SK-N-SH (cell line): Measurements from ENCODE around the gene COL26A1. TPM values are rescaled to one million over a fixed set of nuclear protein-coding genes. Genes with fewer than 3 reads are reported as not detected.

Source experiments
- CTCF ChIA-PET: fragments of 300-600, 350-600 bp; formaldehyde crosslinking; extraction: SDS; loops from one replicate; lab custom pipeline; 2021; lab: Yijun Ruan, JAX
- POLR2A ChIA-PET: fragments of 350-600 bp; sonication (Branson Sonifier 250); formaldehyde crosslinking; extraction: SDS; loops from one replicate; lab custom pipeline; 2020; ENCODE audit warnings: antibody characterized with exemption, inconsistent platforms; lab: Yijun Ruan, JAX
- DNase-seq: peaks from one replicate; pipeline ENCODE4 v3.0.0; 2012
- H2AFZ ChIP-seq: fragments of 200-600 bp; sonication (generic); 2 replicates; pipeline ENCODE4 v1.8.1; 2016; ENCODE audit warnings: antibody characterized with exemption, mild to moderate bottlenecking, low read depth
- H3F3A ChIP-seq: fragments of 200-600 bp; sonication (generic); replicated peaks from 2 replicates; pipeline ENCODE3; 2016; ENCODE audit warnings: antibody characterized with exemption, mild to moderate bottlenecking; ENCODE audit not compliant: insufficient read depth
- H3K27ac ChIP-seq, 2 experiments: fragments of 200-500 bp in 1 of 2; fragments of 200-600 bp in 1 of 2; sonication (Bioruptor generic) in 1 of 2; sonication (generic), shearing (Covaris generic) in 1 of 2; 2 replicates each; pipeline versions ENCODE4 v1.5.1 to v1.6.1; 2014 to 2016; ENCODE audit warnings: low read depth in 2 of 2, inconsistent platforms in 1 of 2, low read length in 1 of 2, mild to moderate bottlenecking in 1 of 2, mixed read lengths in 1 of 2
- H3K27me3 ChIP-seq: fragments of 200-600 bp; sonication (generic), shearing (Covaris generic); 2 replicates; pipeline ENCODE4 v1.6.1; 2016; ENCODE audit warnings: mixed run types; ENCODE audit not compliant: insufficient read depth
- H3K36me3 ChIP-seq, 2 experiments: fragments of 200-500 bp in 1 of 2; fragments of 200-600 bp in 1 of 2; sonication (Bioruptor generic) in 1 of 2; sonication (generic) in 1 of 2; replicated peaks in 1 of 2; 2 replicates each; pipeline versions ENCODE3 to v1.5.1; 2014 to 2016; ENCODE audit warnings: low read length in 1 of 2, mild to moderate bottlenecking in 1 of 2; ENCODE audit not compliant: insufficient read depth in 2 of 2, control insufficient read depth in 1 of 2
- H3K4me1 ChIP-seq, 2 experiments: fragments of 200-500 bp in 1 of 2; fragments of 200-600 bp in 1 of 2; sonication (Bioruptor generic) in 1 of 2; sonication (generic), shearing (Covaris generic) in 1 of 2; 2 replicates each; pipeline versions ENCODE4 v1.5.1 to v1.6.1; 2014 to 2016; ENCODE audit warnings: low read depth in 1 of 2, low read length in 1 of 2, mixed run types in 1 of 2; ENCODE audit not compliant: insufficient read depth in 2 of 2, control insufficient read depth in 1 of 2
- H3K4me2 ChIP-seq: fragments of 200-600 bp; sonication (generic), shearing (Covaris generic); 2 replicates; pipeline ENCODE4 v1.6.1; 2017; ENCODE audit warnings: mixed run types
- H3K4me3 ChIP-seq, 2 experiments: fragments of 200-500 bp in 1 of 2; fragments of 200-600 bp in 1 of 2; sonication (Bioruptor generic) in 1 of 2; sonication (generic), shearing (Covaris generic) in 1 of 2; 2 replicates each; pipeline versions ENCODE4 v1.5.1 to v1.8.1; 2014 to 2016; ENCODE audit warnings: low read depth in 2 of 2, inconsistent platforms in 1 of 2, low read length in 1 of 2, mild to moderate bottlenecking in 1 of 2, mixed read lengths in 1 of 2, moderate library complexity in 1 of 2
- H3K79me2 ChIP-seq: fragments of 200-600 bp; sonication (generic); 2 replicates; pipeline ENCODE4 v1.8.1; 2017; ENCODE audit warnings: mild to moderate bottlenecking; ENCODE audit not compliant: insufficient read depth
- H3K9ac ChIP-seq: fragments of 200-600 bp; sonication (generic); 2 replicates; pipeline ENCODE4 v1.6.1; 2017; ENCODE audit warnings: mixed run types
- H3K9me2 ChIP-seq: fragments of 200-600 bp; sonication (generic); 2 replicates; pipeline ENCODE4 v1.6.1; 2017; ENCODE audit warnings: mixed run types
- H3K9me3 ChIP-seq: fragments of 200-600 bp; sonication (generic); 2 replicates; pipeline ENCODE4 v1.6.1; 2017; ENCODE audit warnings: mixed run types, mild to moderate bottlenecking, moderate library complexity
- H4K20me1 ChIP-seq: fragments of 200-600 bp; sonication (generic); 2 replicates; pipeline ENCODE4 v1.6.1; 2017; ENCODE audit warnings: mild to moderate bottlenecking, mixed run types; ENCODE audit not compliant: insufficient read depth
- ELF1 ChIP-seq: IDR thresholded peaks from 2 replicates; pipeline ENCODE4 v1.4.0; 2012
- FOXJ3 ChIP-seq: sonication (generic); formaldehyde crosslinking; IDR thresholded peaks from 2 replicates; pipeline ENCODE4 v1.5.1; 2020; ENCODE audit warnings: mild to moderate bottlenecking, missing genetic modification reagents
- MXI1 ChIP-seq: IDR thresholded peaks from 2 replicates; pipeline ENCODE4 v1.6.1; 2012; ENCODE audit warnings: mild to moderate bottlenecking, low read depth, low read length, improper control_type of control experiment
- NRF1 ChIP-seq: IDR thresholded peaks from 2 replicates; pipeline ENCODE4 v1.6.1; 2012; ENCODE audit warnings: low read depth, mild to moderate bottlenecking, low read length
- RAD21 ChIP-seq: IDR thresholded peaks from 2 replicates; pipeline ENCODE4 v1.6.1; 2012; ENCODE audit warnings: mild to moderate bottlenecking, low read length
- RCOR1 ChIP-seq: fragments of 150-350 bp; IDR thresholded peaks from 2 replicates; pipeline ENCODE4 v1.6.1; 2017; ENCODE audit warnings: antibody characterized with exemption, low read length
- REST ChIP-seq: IDR thresholded peaks from 2 replicates; pipeline ENCODE4 v1.6.1; 2012; ENCODE audit warnings: mild to moderate bottlenecking, low read depth, low read length, moderate library complexity
- RXRA ChIP-seq: IDR thresholded peaks from 2 replicates; pipeline ENCODE4 v1.4.0; 2012; ENCODE audit warnings: low read depth, mild to moderate bottlenecking, borderline replicate concordance
- SIN3A ChIP-seq: IDR thresholded peaks from 2 replicates; pipeline ENCODE4 v1.6.1; 2012; ENCODE audit warnings: low read depth, mild to moderate bottlenecking, low read length, moderate library complexity, borderline replicate concordance
- WGBS: methylation state at CpG from one replicate; pipeline ENCODE4 v1.1.6; 2017; ENCODE audit warnings: low lambda C conversion rate; 5-methylcytosine and 5-hydroxymethylcytosine counted together
- polyA plus RNA-seq, 3 experiments: library from polyadenylated mRNA; depleted of rRNA; stranded (reverse); fragments of >200 nt; gene quantifications; 2 replicates each; pipeline ENCODE4 v1.2.3, GENCODE V29; 2012
- TF ChIP-seq, protein P1 (sequence below): IDR thresholded peaks from 2 replicates; pipeline ENCODE4 v1.4.0; 2012; ENCODE audit warnings: low read depth

Gene COL26A1
- polyA plus RNA-seq, 1 of the 3 experiments (the other 2 are of a cell fraction), result 0.05 TPM

GRCh38 chr7:101494602-101495329 is 132.1 kb downstream of the COL26A1 start:
- CTCF ChIA-PET, result interaction anchor here (1.0 to 3.6 kb wide), 5 partner anchors 11 to 84 kb away, joined by 3 to 12 read pairs (median 7); no protein-coding TSS in a partner anchor
- Histone ChIP-seq H3K79me2 (no peaks in the 10 kb centered on the region), H3K4me1 (no peaks in the 10 kb centered on the region), H3K9me3 (no peaks in the 10 kb centered on the region), H4K20me1 (no peaks in the 10 kb centered on the region), H3K4me3 (no peak overlapping the region)
- TF ChIP-seq RAD21 (no peak), RXRA (no peak), FOXJ3 (CRISPR knock-in tag) (no peak), ELF1 (no peak), NRF1 (no peak), REST (no peak)
- TF ChIP-seq, protein P1, sequence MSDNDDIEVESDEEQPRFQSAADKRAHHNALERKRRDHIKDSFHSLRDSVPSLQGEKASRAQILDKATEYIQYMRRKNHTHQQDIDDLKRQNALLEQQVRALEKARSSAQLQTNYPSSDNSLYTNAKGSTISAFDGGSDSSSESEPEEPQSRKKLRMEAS, result no peak
- TF ChIP-seq, all 33 proteins: peak for 0
- H3K36me3 ChIP-seq, result no peaks in the 10 kb centered on the region
- WGBS, result 53% methylated on average over 14 of the region's 15 CpGs
- H3K9me2 ChIP-seq, result no peaks in the 10 kb centered on the region
- DNase-seq, result no peak
- no peak overlapping the region for H3K4me2 ChIP-seq
- H3K27ac ChIP-seq, result no peak overlapping the region
- H3K27me3 ChIP-seq, result no peaks in the 10 kb centered on the region; the same call in 1 of the 2 replicates
- POLR2A ChIA-PET, result no interaction called here
- H3K9ac ChIP-seq, result no peak overlapping the region
- no peak overlapping the region for H2AFZ ChIP-seq
- no peaks in the 10 kb centered on the region for H3F3A ChIP-seq

DNA sequence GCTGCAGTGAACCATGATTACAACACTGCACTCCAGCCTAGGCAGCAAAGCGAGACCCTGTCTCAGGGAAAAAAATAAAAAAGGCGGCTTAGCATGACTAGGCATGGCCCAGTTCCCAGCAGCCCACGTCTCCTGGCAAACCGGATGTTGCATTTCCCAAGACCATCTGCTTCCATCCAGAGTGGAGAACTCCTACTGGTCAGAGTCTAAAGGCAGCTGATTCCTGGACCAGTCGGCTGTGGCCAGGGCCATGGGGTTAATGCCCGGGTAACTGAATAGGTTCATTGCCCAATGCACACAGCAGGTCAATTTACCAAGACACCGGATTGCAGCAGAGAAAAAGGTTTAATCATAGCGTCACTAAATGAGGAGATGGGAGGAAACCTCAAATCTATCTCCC is 133.3 kb downstream of the COL26A1 start:
- WGBS, result 66% methylated on average over 8 of the region's 8 CpGs

More for the DNA sequence above, 133.3 kb downstream of the COL26A1 start:
- H3K79me2 ChIP-seq, result no peaks in the 10 kb centered on the region
- no peaks in the 10 kb centered on the region; the same call in 1 of the 2 replicates for H3K27me3 ChIP-seq
- no peak for TF ChIP-seq SIN3A
- TF ChIP-seq RCOR1, result no peak
- no peak for TF ChIP-seq MXI1
- no peak overlapping the region for H3K4me3 ChIP-seq
- no peak overlapping the region for H3K4me2 ChIP-seq
- no peaks in the 10 kb centered on the region for H4K20me1 ChIP-seq
- no peak overlapping the region for H3K9ac ChIP-seq
- no peak for DNase-seq
- ChIA-PET POLR2A (no interaction called here), CTCF (interaction anchor here (0.6 to 3.6 kb wide), 4 partner anchors 12 to 204 kb away, joined by 3 to 12 read pairs (median 3); no protein-coding TSS in a partner anchor)
- H3K27ac ChIP-seq, result no peak overlapping the region
- H3K4me1 ChIP-seq, result no peaks in the 10 kb centered on the region
- H3F3A ChIP-seq, result no peaks in the 10 kb centered on the region
- H3K36me3 ChIP-seq, result no peaks in the 10 kb centered on the region
- H3K9me3 ChIP-seq, result no peaks in the 10 kb centered on the region
- H2AFZ ChIP-seq, result no peak overlapping the region
- H3K9me2 ChIP-seq, result no peaks in the 10 kb centered on the region
